GM18520 (cell line): ENCODE results near the gene FAM111A.

ENCODE experiments used
- ATAC-seq: cut with Tn5 transposase; IDR thresholded peaks from one replicate; pipeline ENCODE4 v1.9.1; 2021; ENCODE audit not compliant: unreplicated experiment

FAM111A gene

DNA sequence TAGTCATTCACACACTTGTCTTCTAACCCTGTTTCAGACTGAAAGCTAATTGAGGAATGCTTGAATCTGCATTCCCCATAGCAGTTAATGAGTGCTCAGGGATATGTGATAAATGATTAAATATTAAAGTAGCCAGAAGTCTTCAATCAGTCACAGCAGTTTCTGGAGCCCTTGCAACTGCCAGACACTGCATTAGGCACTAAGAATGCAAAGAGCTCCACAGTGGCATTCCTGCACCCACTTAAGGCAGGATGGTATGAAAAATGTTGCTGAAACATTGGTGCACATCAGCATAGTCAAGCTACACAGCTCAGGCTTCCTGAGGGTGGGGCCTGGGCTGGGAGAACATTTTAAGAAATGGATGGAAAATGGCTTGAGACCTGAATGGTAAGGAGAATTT is 35.7 kb downstream of the FAM111A start:
- no peak for ATAC-seq

DNA sequence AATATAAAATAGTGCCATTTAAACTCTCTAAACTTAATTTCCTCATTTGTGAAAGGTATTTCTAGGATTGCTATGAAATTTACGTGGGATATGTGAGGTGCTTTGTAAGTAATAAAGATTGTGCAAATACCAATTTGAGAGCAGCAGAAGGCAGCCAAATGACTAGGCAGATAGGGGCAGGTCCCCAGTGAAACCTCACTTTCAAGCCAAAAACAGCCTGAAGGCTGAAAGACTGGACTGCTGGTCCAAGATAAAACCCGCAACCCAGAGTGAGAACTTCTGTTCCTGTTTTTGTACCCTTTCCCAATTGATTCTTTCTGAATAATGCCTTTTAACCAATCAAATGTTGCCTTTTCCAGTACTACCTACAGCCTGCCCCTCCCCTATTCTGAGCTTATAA is 36.5 kb downstream of the FAM111A start:
- no peak for ATAC-seq

- ATAC-seq, result no peak
These were observed 37.6 kb downstream of the FAM111A start for GRCh38 chr11:59180168-59180776.

- ATAC-seq, result no peak
These were observed 38.3 kb downstream of the FAM111A start for GRCh38 chr11:59180907-59181306.

GRCh38 chr11:59181746-59182456 is 39.2 kb downstream of the FAM111A start:
- no peak for ATAC-seq

- no peak for ATAC-seq
These were observed 39.9 kb downstream of the FAM111A start for GRCh38 chr11:59182457-59183151.

GRCh38 chr11:59183771-59184170 is 41.1 kb downstream of the FAM111A start:
- ATAC-seq, result no peak

GRCh38 chr11:59184691-59185339 is 42.2 kb downstream of the FAM111A start:
- no peak for ATAC-seq

GRCh38 chr11:59185386-59185945 is 42.8 kb downstream of the FAM111A start:
- ATAC-seq, result no peak

DNA sequence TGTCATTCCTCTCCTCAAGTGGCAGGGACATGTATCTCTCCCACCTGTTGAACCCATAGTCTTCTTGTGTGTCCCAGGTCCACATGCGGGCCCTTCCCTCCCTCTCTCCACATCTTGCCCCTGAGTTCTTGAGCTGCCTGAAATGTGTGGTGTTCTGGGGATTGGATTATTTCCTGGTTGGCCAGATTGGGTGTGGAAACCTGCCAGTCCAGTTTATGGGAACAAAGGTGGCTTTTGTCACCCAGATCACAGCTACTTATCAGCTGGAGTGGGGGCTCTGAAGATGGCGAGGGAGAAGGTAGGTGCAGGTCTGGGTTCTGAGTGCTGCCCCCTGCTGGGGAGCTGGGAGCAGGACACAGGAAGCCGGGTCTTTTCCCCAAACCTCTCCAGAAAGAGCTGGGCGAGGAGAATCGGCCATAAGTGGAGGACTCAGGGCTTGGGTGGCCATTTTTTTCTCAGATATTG is 43.5 kb downstream of the FAM111A start:
- peak; percentile 48 for ATAC-seq

- no peak for ATAC-seq
These were observed 44.4 kb downstream of the FAM111A start for GRCh38 chr11:59187035-59187434.

DNA sequence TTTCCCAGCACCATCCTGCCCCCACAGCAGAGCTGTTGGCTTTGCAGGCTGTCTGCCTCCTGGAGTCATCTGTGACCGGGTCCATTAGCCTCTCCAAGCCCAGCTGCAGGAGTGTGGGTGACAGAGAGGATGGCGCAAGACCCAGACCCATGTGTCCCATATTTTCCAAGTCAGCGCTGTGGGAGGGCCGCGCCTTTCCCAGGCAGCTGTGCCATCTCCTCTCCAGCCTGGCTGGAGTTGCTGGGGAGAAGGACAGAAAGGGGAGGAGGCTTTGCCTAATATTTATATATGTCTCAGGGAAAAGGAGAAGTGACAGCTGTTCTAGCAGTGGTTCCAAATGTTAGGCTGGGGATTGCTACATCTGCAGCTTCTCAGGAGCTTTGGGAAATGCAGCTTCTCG is 44.9 kb downstream of the FAM111A start:
- ATAC-seq, result no peak

DNA sequence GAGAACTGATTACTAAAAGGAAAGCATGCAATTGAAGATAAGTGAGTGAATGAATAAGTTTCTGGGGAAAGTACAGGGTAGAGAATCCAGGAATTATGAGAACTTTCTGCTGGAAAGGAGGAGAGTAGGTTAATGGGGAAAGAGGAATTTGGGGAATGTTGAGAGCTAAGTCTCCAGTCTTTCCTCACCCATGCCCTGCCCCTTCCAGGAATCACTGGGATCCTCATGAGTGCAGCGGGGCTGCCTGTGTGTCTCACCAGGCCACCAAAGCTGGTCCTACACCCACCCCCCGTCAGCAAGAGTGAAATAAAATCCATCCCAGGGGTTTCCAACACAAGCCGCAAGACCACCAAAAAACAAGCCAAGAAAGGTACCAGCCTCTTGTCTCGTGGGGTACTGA is 46.3 kb downstream of the FAM111A start:
- no peak for ATAC-seq

- ATAC-seq, result no peak
These were observed 47.3 kb downstream of the FAM111A start for GRCh38 chr11:59189986-59190385.

- no peak for ATAC-seq
These were observed 48.4 kb downstream of the FAM111A start for GRCh38 chr11:59191095-59191494.

- ATAC-seq, result no peak
These were observed 49.2 kb downstream of the FAM111A start for GRCh38 chr11:59191890-59192289.

GRCh38 chr11:59192446-59193020 is 49.9 kb downstream of the FAM111A start:
- no peak for ATAC-seq

- no peak for ATAC-seq
These were observed 51.0 kb downstream of the FAM111A start for GRCh38 chr11:59193587-59194130.

GRCh38 chr11:59195586-59195985 is 52.9 kb downstream of the FAM111A start:
- no peak for ATAC-seq

- ATAC-seq, result no peak
These were observed 54.1 kb downstream of the FAM111A start for GRCh38 chr11:59196777-59197176.

DNA sequence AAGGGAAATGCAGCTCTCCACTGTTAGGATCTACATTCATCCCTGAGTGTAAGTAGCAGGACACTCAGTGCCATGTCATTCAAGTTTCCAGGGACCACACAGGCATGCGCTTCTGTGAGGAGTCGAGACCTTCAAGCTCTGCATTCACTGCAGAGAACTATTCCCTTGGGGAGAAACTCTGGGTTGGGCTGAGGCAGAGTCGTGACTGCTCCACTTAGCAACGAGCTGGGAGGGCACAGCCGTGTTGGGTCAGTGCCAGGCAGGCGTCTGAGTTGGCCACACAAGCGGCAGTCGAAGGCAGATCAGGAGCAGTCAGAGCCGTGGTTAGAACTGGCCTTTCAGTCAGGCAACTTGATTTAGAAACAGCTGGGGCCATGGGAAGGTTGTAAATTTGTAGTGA is 55.3 kb downstream of the FAM111A start:
- no peak for ATAC-seq
